Hindlimb muscle (tissue), 1 donor: ENCODE results near the gene CD40. TPM values are rescaled to one million over a fixed set of nuclear protein-coding genes. Genes with fewer than 3 reads are reported as not detected.

Experiments used
- DNase-seq: peaks from one replicate; pipeline ENCODE4 v3.0.0-alpha.2; 2013
- polyA plus RNA-seq: library from polyadenylated mRNA; unstranded; fragments of 120-200 nt; gene quantifications from one replicate; pipeline ENCODE4 v1.2.1, GENCODE V29; 2013; ENCODE audit not compliant: insufficient read length

Gene CD40
- polyA plus RNA-seq, 1 donor = 7.4 TPM

- no peak for DNase-seq
Observed at GRCh38 chr20:46175127-46175494, 57.0 kb downstream of the CD40 start.

GRCh38 chr20:46176739-46177378, 58.7 kb downstream of the CD40 start:
- DNase-seq = no peak

GRCh38 chr20:46177768-46178167, 59.7 kb downstream of the CD40 start:
- no peak for DNase-seq

GRCh38 chr20:46178891-46179290, 60.8 kb downstream of the CD40 start:
- DNase-seq = no peak

Other genes starting within 250 kb of the CD40 start
- gene ZSWIM1, start 237.1 kb upstream of the CD40 start, polyA plus RNA-seq = 11.9 TPM
- 9.2 TPM for gene SPATA25, start 230.7 kb upstream of the CD40 start, polyA plus RNA-seq
- gene NEURL2, start 227.1 kb upstream of the CD40 start, polyA plus RNA-seq = 24.5 TPM
- gene CTSA, start 227.0 kb upstream of the CD40 start, polyA plus RNA-seq = 68.0 TPM
- gene PLTP, start 206.2 kb upstream of the CD40 start, polyA plus RNA-seq = 26.2 TPM
- 26.4 TPM for gene PCIF1, start 183.6 kb upstream of the CD40 start, polyA plus RNA-seq
- gene ZNF335, start 146.1 kb upstream of the CD40 start, polyA plus RNA-seq = 12.0 TPM
- 0.25 TPM for gene MMP9, start 109.4 kb upstream of the CD40 start, polyA plus RNA-seq
- 1.3 TPM for gene SLC12A5, start 89.1 kb upstream of the CD40 start, polyA plus RNA-seq
- gene NCOA5, start 28.4 kb upstream of the CD40 start, polyA plus RNA-seq = 36.6 TPM
- gene CDH22, start 190.2 kb downstream of the CD40 start, polyA plus RNA-seq = 0.35 TPM